OCI-M2 (cell line): ENCODE measurements around the gene DPH6.
A peak's percentile ranks its signal among the peaks of the same experiment; 100 is the strongest.

Experiments
- DNase-seq: peaks from one replicate; lab custom pipeline; 2025; ENCODE audit not compliant: unreplicated experiment; lab: John Stamatoyannopoulos, UW

DPH6 gene

GRCh38 chr15:35545316-35545823 lies 595 bp downstream of the DPH6 start:
- no peak for DNase-seq

- no peak for DNase-seq
Observed at GRCh38 chr15:35540885-35541284, 5.1 kb downstream of the DPH6 start.

GRCh38 chr15:35540021-35540420 lies 5.9 kb downstream of the DPH6 start:
- DNase-seq, result no peak

GRCh38 chr15:35535365-35535916 lies 10.5 kb downstream of the DPH6 start:
- DNase-seq, result no peak

- DNase-seq, result no peak
Observed at GRCh38 chr15:35533130-35534110, 12.5 kb downstream of the DPH6 start.

GRCh38 chr15:35530698-35531097 lies 15.3 kb downstream of the DPH6 start:
- no peak for DNase-seq

- no peak for DNase-seq
Observed at GRCh38 chr15:35529784-35530183, 16.2 kb downstream of the DPH6 start.

- no peak for DNase-seq
Observed at GRCh38 chr15:35522061-35522460, 23.9 kb downstream of the DPH6 start.

GRCh38 chr15:35519541-35520149 lies 26.3 kb downstream of the DPH6 start:
- no peak for DNase-seq

- no peak for DNase-seq
Observed at GRCh38 chr15:35519052-35519451, 26.9 kb downstream of the DPH6 start.

- no peak for DNase-seq
Observed at GRCh38 chr15:35514759-35515158, 31.2 kb downstream of the DPH6 start.

- DNase-seq, result no peak
Observed at GRCh38 chr15:35507932-35508638, 37.9 kb downstream of the DPH6 start.

- no peak for DNase-seq
Observed at GRCh38 chr15:35506272-35506870, 39.6 kb downstream of the DPH6 start.

- DNase-seq, result no peak
Observed at GRCh38 chr15:35505809-35506208, 40.2 kb downstream of the DPH6 start.

GRCh38 chr15:35505141-35505540 lies 40.8 kb downstream of the DPH6 start:
- DNase-seq, result no peak

- no peak for DNase-seq
Observed at GRCh38 chr15:35499723-35500122, 46.2 kb downstream of the DPH6 start.

- DNase-seq, result no peak
Observed at GRCh38 chr15:35496585-35496984, 49.4 kb downstream of the DPH6 start.

GRCh38 chr15:35495080-35495479 lies 50.9 kb downstream of the DPH6 start:
- DNase-seq, result peak; percentile 35

GRCh38 chr15:35491999-35492398 lies 54.0 kb downstream of the DPH6 start:
- no peak for DNase-seq

- DNase-seq, result no peak
Observed at GRCh38 chr15:35491173-35491572, 54.8 kb downstream of the DPH6 start.

GRCh38 chr15:35490511-35490910 lies 55.5 kb downstream of the DPH6 start:
- DNase-seq, result no peak
